ENCODE results near the gene GMPS.

The GMPS gene

DNA sequence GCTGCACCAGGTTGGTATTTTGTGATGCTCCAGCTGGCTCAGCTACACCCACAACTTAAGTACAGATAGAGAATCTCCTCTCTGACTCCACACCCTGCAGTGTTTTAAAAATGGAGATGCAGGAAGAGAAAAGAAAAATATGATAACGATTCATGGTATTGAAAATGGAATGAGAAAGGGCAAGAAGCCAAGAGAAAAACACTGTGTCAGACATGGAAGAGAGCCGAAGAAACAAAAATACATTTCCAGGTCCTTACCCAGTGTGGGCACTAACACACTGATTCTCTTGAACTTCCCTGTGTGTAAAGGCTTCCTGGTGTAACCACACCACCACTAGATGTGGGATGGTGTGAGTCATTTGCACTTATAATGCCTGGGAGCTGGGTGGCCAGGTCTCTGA lies 93.1 kb downstream of the GMPS start:
- no peak for TF ChIP-seq RAD21 (IDR thresholded peaks at IDR 0.05; ENCODE audit: low read depth)
- no peak for TF ChIP-seq TAF1 (IDR thresholded peaks at IDR 0.05; ENCODE audit: low read depth)
- TF ChIP-seq TCF12 (IDR thresholded peaks at IDR 0.05; ENCODE audit: low read depth): no peak
- TF ChIP-seq CREB1 (IDR thresholded peaks at IDR 0.05; ENCODE audit: low read depth): no peak
- no peak for TF ChIP-seq CEBPB (IDR thresholded peaks at IDR 0.05)
- TF ChIP-seq, protein P1, sequence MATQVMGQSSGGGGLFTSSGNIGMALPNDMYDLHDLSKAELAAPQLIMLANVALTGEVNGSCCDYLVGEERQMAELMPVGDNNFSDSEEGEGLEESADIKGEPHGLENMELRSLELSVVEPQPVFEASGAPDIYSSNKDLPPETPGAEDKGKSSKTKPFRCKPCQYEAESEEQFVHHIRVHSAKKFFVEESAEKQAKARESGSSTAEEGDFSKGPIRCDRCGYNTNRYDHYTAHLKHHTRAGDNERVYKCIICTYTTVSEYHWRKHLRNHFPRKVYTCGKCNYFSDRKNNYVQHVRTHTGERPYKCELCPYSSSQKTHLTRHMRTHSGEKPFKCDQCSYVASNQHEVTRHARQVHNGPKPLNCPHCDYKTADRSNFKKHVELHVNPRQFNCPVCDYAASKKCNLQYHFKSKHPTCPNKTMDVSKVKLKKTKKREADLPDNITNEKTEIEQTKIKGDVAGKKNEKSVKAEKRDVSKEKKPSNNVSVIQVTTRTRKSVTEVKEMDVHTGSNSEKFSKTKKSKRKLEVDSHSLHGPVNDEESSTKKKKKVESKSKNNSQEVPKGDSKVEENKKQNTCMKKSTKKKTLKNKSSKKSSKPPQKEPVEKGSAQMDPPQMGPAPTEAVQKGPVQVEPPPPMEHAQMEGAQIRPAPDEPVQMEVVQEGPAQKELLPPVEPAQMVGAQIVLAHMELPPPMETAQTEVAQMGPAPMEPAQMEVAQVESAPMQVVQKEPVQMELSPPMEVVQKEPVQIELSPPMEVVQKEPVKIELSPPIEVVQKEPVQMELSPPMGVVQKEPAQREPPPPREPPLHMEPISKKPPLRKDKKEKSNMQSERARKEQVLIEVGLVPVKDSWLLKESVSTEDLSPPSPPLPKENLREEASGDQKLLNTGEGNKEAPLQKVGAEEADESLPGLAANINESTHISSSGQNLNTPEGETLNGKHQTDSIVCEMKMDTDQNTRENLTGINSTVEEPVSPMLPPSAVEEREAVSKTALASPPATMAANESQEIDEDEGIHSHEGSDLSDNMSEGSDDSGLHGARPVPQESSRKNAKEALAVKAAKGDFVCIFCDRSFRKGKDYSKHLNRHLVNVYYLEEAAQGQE (IDR thresholded peaks at IDR 0.05; ENCODE audit: low read depth): no peak
- TF ChIP-seq, protein P2, sequence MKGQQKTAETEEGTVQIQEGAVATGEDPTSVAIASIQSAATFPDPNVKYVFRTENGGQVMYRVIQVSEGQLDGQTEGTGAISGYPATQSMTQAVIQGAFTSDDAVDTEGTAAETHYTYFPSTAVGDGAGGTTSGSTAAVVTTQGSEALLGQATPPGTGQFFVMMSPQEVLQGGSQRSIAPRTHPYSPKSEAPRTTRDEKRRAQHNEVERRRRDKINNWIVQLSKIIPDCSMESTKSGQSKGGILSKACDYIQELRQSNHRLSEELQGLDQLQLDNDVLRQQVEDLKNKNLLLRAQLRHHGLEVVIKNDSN (IDR thresholded peaks at IDR 0.05): no peak
- no peak for TF ChIP-seq FOXM1 (IDR thresholded peaks at IDR 0.05; ENCODE audit: borderline replicate concordance, low read depth)
- TF ChIP-seq TEAD4 (IDR thresholded peaks at IDR 0.05): no peak
- TF ChIP-seq NFIC (IDR thresholded peaks at IDR 0.05): no peak
- TF ChIP-seq EP300 (IDR thresholded peaks at IDR 0.05; ENCODE audit: borderline replicate concordance): no peak
- TF ChIP-seq EGR1 (IDR thresholded peaks at IDR 0.05): no peak
- no peak for TF ChIP-seq ZBTB7A (IDR thresholded peaks at IDR 0.05; ENCODE audit: low read depth)
- no peak for TF ChIP-seq YY1 (IDR thresholded peaks at IDR 0.05; ENCODE audit: low read depth)
- TF ChIP-seq, protein P3, sequence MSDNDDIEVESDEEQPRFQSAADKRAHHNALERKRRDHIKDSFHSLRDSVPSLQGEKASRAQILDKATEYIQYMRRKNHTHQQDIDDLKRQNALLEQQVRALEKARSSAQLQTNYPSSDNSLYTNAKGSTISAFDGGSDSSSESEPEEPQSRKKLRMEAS (IDR thresholded peaks at IDR 0.05): no peak

DNA sequence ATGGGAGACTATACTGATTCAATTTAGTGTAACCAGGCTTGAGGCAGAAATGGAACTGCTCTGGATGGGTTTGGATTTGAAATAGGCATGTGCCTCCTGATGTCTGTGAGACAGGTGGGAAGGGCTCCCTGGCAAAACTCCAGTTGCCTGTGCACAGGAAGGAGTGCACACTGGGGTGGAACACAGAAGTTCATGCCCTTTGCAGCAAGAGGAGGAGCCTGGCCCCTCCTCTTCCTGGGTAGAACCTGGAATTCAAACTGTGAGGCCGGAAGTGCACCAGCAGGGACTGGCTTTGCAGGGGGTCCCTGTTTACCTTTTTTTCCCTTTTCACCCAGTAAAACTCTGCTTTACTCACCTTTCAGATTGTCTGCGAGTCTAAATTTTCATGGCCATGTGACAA lies 99.9 kb downstream of the GMPS start:
- TF ChIP-seq EP300 (IDR thresholded peaks at IDR 0.05; ENCODE audit: borderline replicate concordance): no peak
- TF ChIP-seq, protein P1 (IDR thresholded peaks at IDR 0.05; ENCODE audit: low read depth): no peak
- no peak for TF ChIP-seq RAD21 (IDR thresholded peaks at IDR 0.05; ENCODE audit: low read depth)

DNA sequence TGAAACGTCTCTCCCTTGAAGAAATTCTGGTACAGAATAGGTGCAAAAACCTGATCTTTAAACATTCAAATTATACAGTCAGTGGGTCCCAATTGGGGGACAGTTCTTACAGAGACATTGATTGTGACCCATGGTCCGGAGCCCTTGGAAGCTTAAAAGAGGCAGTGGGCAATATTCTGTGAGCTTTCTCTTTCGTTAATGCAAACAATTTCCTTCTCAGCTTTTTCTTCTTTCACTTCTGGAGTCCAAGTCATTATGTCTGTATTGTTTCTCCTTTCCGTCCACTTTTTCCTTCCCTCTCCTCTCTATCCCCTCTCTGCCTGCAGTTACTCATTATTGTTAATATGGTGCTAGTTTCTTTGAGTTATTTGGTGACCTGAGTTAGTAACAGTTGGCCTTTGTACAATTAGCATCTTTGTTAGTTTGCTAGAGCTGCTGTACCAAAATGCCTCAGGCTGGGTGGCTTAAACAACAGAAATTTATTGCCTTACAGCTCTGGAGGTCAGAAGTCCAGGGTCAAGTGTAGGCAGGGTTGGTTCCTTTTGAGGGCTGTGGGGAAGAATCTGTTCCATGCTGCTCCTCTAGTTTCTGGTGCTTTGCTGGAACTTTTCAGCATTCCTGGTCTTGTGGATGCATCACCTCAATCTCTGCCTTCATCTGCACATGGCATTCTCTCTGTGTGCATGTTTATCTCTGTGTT lies 102.6 kb downstream of the GMPS start:
- TF ChIP-seq EP300 (IDR thresholded peaks at IDR 0.05; ENCODE audit: borderline replicate concordance) (no peak), FOXM1 (IDR thresholded peaks at IDR 0.05; ENCODE audit: borderline replicate concordance, low read depth) (no peak), CREB1 (IDR thresholded peaks at IDR 0.05; ENCODE audit: low read depth) (no peak), TCF12 (IDR thresholded peaks at IDR 0.05; ENCODE audit: low read depth) (no peak), CEBPB (IDR thresholded peaks at IDR 0.05) (no peak), NFIC (IDR thresholded peaks at IDR 0.05) (no peak), TEAD4 (IDR thresholded peaks at IDR 0.05) (no peak), TAF1 (IDR thresholded peaks at IDR 0.05; ENCODE audit: low read depth) (no peak), ZBTB7A (IDR thresholded peaks at IDR 0.05; ENCODE audit: low read depth) (no peak)
- TF ChIP-seq, protein P1 (IDR thresholded peaks at IDR 0.05; ENCODE audit: low read depth): no peak
- TF ChIP-seq, protein P2 (IDR thresholded peaks at IDR 0.05): no peak
- TF ChIP-seq, protein P3 (IDR thresholded peaks at IDR 0.05): no peak

DNA sequence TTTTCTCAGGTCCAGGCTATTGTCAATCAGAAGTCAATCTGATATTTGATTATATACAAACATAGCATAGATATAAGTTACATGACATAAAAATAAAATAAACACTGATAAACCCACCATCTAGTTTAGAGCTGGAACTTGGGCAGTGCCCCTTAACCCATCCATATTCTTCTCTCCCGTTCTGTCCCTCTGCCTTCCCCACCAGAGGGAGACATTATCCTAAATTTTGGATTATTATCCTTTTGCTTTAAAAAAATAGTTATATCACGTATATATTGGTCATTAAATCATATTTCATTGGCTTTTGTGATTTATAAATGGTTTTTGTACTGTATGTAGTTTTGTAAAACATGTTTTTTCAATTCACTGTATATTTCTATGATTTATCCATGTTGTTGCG lies 107.9 kb downstream of the GMPS start:
- TF ChIP-seq FOXM1 (IDR thresholded peaks at IDR 0.05; ENCODE audit: borderline replicate concordance, low read depth) (no peak), RAD21 (IDR thresholded peaks at IDR 0.05; ENCODE audit: low read depth) (0 out of 2 replicates have a peak, but pooled peaks have one; percentile 21)
- TF ChIP-seq, protein P3 (IDR thresholded peaks at IDR 0.05): no peak

Measured in Ishikawa (cell line).